WTC11 (cell line): Measurements from ENCODE around the gene FOXJ2.
"Not testable (repeated sequence)": the region's sequence is repeated elsewhere in the genome, so short reads cannot be mapped to it uniquely, and the experiment has no call there.

Experiments used
- SMAD3 ChIP-seq: sonication (generic); formaldehyde crosslinking; IDR thresholded peaks from 2 replicates; pipeline ENCODE4 v1.8.0; 2022; ENCODE audit warnings: missing genetic modification reagents, mild to moderate bottlenecking, borderline replicate concordance
- ZNF396 ChIP-seq: fragments of 250-450 bp; sonication (Bioruptor Pico); IDR thresholded peaks from 2 replicates; pipeline ENCODE4 v1.8.0; 2021; ENCODE audit warnings: mild to moderate bottlenecking, moderate library complexity, borderline replicate concordance
- TF ChIP-seq, protein P1 (sequence below): sonication (generic); formaldehyde crosslinking; IDR thresholded peaks from 2 replicates; pipeline ENCODE4 v1.8.1; 2023; ENCODE audit warnings: mild to moderate bottlenecking, missing genetic modification reagents, moderate library complexity

DNA sequence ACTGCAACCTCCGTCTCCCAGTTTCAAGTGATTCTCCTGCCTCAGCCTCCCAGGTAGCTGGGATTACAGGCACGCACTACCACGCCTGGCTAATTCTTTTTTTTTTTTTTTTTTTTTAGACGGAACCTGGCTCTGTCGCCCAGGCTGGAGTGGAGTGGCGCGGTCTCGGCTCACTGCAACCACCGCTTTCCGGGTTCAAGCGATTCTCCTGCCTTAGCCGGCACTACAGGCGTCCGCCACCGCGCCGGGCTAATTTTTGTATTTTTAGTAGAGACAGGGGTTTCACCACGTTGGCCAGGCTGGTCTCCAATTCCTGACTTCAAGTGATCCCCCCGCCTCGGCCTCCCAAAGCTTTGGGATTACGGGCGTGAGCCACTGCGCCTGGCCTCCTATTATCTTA lies 1.5 kb upstream of the FOXJ2 start:
- not testable (repeated sequence) for TF ChIP-seq ZNF396 (CRISPR knock-in tag); SMAD3
- TF ChIP-seq, protein P1, sequence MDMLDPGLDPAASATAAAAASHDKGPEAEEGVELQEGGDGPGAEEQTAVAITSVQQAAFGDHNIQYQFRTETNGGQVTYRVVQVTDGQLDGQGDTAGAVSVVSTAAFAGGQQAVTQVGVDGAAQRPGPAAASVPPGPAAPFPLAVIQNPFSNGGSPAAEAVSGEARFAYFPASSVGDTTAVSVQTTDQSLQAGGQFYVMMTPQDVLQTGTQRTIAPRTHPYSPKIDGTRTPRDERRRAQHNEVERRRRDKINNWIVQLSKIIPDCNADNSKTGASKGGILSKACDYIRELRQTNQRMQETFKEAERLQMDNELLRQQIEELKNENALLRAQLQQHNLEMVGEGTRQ (CRISPR knock-in tag): not testable (repeated sequence)
